ENCODE data around the gene SETD7.

Gene SETD7

DNA sequence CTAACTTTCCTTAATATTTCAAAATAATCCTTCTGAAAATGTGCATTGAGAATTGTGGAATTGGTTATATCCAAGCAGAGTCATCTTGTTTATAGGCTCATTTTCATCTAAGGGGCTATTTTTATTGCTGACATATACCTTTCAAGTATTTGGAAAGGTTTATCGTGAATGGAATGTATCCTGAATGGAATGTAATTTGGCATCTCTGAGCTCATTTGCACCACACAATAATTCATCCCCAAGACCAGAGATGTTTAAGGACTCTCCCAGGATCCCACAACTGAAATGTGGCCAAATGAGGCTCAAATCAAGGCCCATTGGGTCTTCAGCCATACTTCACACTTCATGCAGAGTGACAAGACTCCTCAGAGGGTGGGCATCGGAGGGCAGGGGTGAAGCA lies 7.5 kb upstream of the SETD7 start:
- CTCF ChIA-PET, result interaction anchor here (0.7 kb wide), 1 partner anchor 41 kb away, joined by 3 read pairs; no protein-coding TSS in a partner anchor

DNA sequence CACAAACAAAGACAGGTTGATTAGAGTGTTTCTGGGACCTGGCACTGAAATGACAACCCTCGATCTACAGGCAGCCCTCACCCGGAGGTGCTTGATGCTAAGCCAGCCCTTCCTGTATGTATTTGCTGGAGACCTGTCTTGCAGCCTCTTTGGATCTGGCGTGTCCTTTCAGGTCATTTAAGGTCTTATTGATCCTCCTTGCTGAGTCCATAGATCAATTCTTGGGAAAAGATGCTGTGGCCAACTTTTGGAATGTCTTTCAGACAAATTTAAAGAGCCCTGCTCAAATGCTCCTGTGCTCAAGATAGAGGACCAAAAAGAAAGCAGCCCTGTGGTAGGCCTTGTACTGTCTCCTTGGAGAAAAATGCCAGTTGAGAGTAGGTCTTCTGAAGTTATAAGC lies 6.8 kb upstream of the SETD7 start:
- ChIA-PET CTCF (no interaction called here), POLR2A (no interaction called here)
- DNase-seq (ENCODE audit: extremely low spot score), result no peak
- no peak for TF ChIP-seq L3MBTL2 (conservative IDR thresholded peaks at IDR 0.05)
- TF ChIP-seq CTBP1 (IDR thresholded peaks at IDR 0.05; ENCODE audit: borderline replicate concordance), result no peak
- TF ChIP-seq BHLHE40 (IDR thresholded peaks at IDR 0.05; ENCODE audit: borderline replicate concordance), result no peak
- TF ChIP-seq ARNT (IDR thresholded peaks at IDR 0.05), result no peak
- no peak for TF ChIP-seq FOXM1 (IDR thresholded peaks at IDR 0.05; ENCODE audit: borderline replicate concordance)
- TF ChIP-seq SUZ12 (IDR thresholded peaks at IDR 0.05), result no peak
- TF ChIP-seq TARDBP (IDR thresholded peaks at IDR 0.05), result no peak
- TF ChIP-seq FOXA1 (IDR thresholded peaks at IDR 0.05), result no peak
- TF ChIP-seq FOXK2 (IDR thresholded peaks at IDR 0.05), result no peak
- no peak for TF ChIP-seq NFRKB (IDR thresholded peaks at IDR 0.05)
- TF ChIP-seq ELF4 (IDR thresholded peaks at IDR 0.05), result no peak
- TF ChIP-seq LEF1 (IDR thresholded peaks at IDR 0.05; ENCODE audit: borderline replicate concordance), result no peak

More for the DNA sequence above, 7.5 kb upstream of the SETD7 start:
- POLR2A ChIA-PET, result interaction anchor here (0.8 kb wide), 1 partner anchor 341 kb away, joined by 3 read pairs; no protein-coding TSS in a partner anchor
- no peak for DNase-seq (ENCODE audit: extremely low spot score)
- TF ChIP-seq SP1 (IDR thresholded peaks at IDR 0.05) (no peak), L3MBTL2 (conservative IDR thresholded peaks at IDR 0.05) (no peak), LEF1 (IDR thresholded peaks at IDR 0.05; ENCODE audit: borderline replicate concordance) (no peak), HDGF (IDR thresholded peaks at IDR 0.05; ENCODE audit: borderline replicate concordance) (no peak), ELF4 (IDR thresholded peaks at IDR 0.05) (no peak), ARNT (IDR thresholded peaks at IDR 0.05) (no peak)

- no peak for DNase-seq (ENCODE audit: extremely low spot score)
- TF ChIP-seq CTBP1 (IDR thresholded peaks at IDR 0.05; ENCODE audit: borderline replicate concordance), result no peak
- no peak for TF ChIP-seq TARDBP (IDR thresholded peaks at IDR 0.05)
- no peak for TF ChIP-seq ZNF384 (IDR thresholded peaks at IDR 0.05)
- no peak for TF ChIP-seq ELF4 (IDR thresholded peaks at IDR 0.05)
- no peak for TF ChIP-seq FOXA1 (IDR thresholded peaks at IDR 0.05)
- no peak for TF ChIP-seq L3MBTL2 (conservative IDR thresholded peaks at IDR 0.05)
- no peak for TF ChIP-seq SUZ12 (IDR thresholded peaks at IDR 0.05)
- TF ChIP-seq LEF1 (IDR thresholded peaks at IDR 0.05; ENCODE audit: borderline replicate concordance), result no peak
- TF ChIP-seq ARNT (IDR thresholded peaks at IDR 0.05), result no peak
- no peak for TF ChIP-seq FOXM1 (IDR thresholded peaks at IDR 0.05; ENCODE audit: borderline replicate concordance)
- no peak for TF ChIP-seq HDGF (IDR thresholded peaks at IDR 0.05; ENCODE audit: borderline replicate concordance)
- TF ChIP-seq BHLHE40 (IDR thresholded peaks at IDR 0.05; ENCODE audit: borderline replicate concordance), result no peak
- no peak for TF ChIP-seq NFRKB (IDR thresholded peaks at IDR 0.05)
- TF ChIP-seq SP1 (IDR thresholded peaks at IDR 0.05), result no peak
- CTCF ChIA-PET, result interaction anchor here (1.1 to 1.4 kb wide), 2 partner anchors 64 to 95 kb away, joined by 3 read pairs; no protein-coding TSS in a partner anchor
- POLR2A ChIA-PET, result no interaction called here
Observed at GRCh38 chr4:139562067-139562684, 6.2 kb upstream of the SETD7 start.

- no peak for DNase-seq (ENCODE audit: extremely low spot score)
- TF ChIP-seq BHLHE40 (IDR thresholded peaks at IDR 0.05; ENCODE audit: borderline replicate concordance), result no peak
- CTCF ChIA-PET, result interaction anchor here (0.9 kb wide), 1 partner anchor 43 kb away, joined by 4 read pairs; no protein-coding TSS in a partner anchor
- POLR2A ChIA-PET, result no interaction called here
Observed at GRCh38 chr4:139560406-139561104, 4.5 kb upstream of the SETD7 start.

DNA sequence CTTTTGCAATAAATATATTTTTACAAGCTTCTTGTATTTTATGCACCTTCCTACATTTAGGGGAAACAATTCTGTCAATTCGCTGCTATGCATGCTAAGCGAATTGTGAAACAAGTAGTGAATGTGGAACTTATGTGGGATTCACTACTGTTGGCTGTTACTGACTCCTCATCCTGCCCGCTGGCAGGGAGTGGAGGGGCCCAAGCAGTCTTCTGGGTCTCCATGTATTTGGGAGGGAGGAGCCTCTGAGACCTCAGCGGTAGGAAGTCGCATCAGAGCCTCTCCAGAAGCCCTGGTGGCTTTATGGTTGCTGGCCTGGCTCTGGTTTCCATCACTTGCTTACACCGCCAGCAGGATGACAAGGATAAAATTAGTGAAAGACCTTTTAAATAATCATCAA lies 3.7 kb upstream of the SETD7 start:
- CTCF ChIA-PET, result interaction anchor here (0.6 kb wide), 1 partner anchor 74 kb away, joined by 3 read pairs; no protein-coding TSS in a partner anchor

DNA sequence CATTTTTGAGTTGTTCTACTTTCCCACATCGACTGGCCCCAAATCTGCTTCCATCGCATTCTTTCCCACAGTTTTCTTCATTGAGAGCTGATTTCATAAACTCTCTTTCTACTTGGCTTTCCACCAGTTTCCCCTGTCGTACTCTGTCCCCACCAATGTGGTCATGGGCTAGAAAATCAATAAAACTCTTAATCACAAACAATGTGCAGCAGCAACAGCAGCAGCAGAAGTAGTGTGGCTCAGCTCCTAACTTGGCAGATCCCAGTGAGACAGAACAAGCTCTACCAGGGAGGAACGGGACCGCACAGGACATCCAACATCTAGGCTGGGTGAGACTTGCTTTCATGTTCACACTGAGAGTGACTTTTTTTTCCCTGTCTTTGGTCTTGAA lies 3.1 kb upstream of the SETD7 start:
- ChIA-PET POLR2A (interaction anchor here (1.0 to 1.3 kb wide), 5 partner anchors 17 to 258 kb away, joined by 3 to 5 read pairs (median 3); partner anchors contain the start of gene NAA15), CTCF (interaction anchor here (0.6 to 1.2 kb wide), 2 partner anchors 28 to 74 kb away, joined by 3 read pairs; no protein-coding TSS in a partner anchor)
- TF ChIP-seq LEF1 (IDR thresholded peaks at IDR 0.05; ENCODE audit: borderline replicate concordance) (no peak), ZNF384 (IDR thresholded peaks at IDR 0.05) (no peak), BHLHE40 (IDR thresholded peaks at IDR 0.05; ENCODE audit: borderline replicate concordance) (no peak), FOXA1 (IDR thresholded peaks at IDR 0.05) (no peak), HDGF (IDR thresholded peaks at IDR 0.05; ENCODE audit: borderline replicate concordance) (no peak), SUZ12 (IDR thresholded peaks at IDR 0.05) (no peak), CTBP1 (IDR thresholded peaks at IDR 0.05; ENCODE audit: borderline replicate concordance) (no peak), NFRKB (IDR thresholded peaks at IDR 0.05) (no peak), L3MBTL2 (conservative IDR thresholded peaks at IDR 0.05) (no peak), FOXK2 (IDR thresholded peaks at IDR 0.05) (no peak), SP1 (IDR thresholded peaks at IDR 0.05) (no peak), ELF4 (IDR thresholded peaks at IDR 0.05) (no peak), ARNT (IDR thresholded peaks at IDR 0.05) (no peak), TARDBP (IDR thresholded peaks at IDR 0.05) (no peak), FOXM1 (IDR thresholded peaks at IDR 0.05; ENCODE audit: borderline replicate concordance) (no peak)
- TF ChIP-seq, protein P1, sequence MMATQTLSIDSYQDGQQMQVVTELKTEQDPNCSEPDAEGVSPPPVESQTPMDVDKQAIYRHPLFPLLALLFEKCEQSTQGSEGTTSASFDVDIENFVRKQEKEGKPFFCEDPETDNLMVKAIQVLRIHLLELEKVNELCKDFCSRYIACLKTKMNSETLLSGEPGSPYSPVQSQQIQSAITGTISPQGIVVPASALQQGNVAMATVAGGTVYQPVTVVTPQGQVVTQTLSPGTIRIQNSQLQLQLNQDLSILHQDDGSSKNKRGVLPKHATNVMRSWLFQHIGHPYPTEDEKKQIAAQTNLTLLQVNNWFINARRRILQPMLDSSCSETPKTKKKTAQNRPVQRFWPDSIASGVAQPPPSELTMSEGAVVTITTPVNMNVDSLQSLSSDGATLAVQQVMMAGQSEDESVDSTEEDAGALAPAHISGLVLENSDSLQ (IDR thresholded peaks at IDR 0.05), result no peak
- no peak for DNase-seq (ENCODE audit: extremely low spot score)

More for the DNA sequence above, 3.7 kb upstream of the SETD7 start:
- TF ChIP-seq BHLHE40 (IDR thresholded peaks at IDR 0.05; ENCODE audit: borderline replicate concordance), result no peak
- TF ChIP-seq SP1 (IDR thresholded peaks at IDR 0.05), result no peak
- POLR2A ChIA-PET, result interaction anchor here (1.0 to 1.3 kb wide), 5 partner anchors 16 to 259 kb away, joined by 3 to 5 read pairs (median 3); partner anchors contain the start of gene NAA15
- no peak for DNase-seq (ENCODE audit: extremely low spot score)

Data from HEK293T (cell line).